Transverse colon (tissue), 4 donors: Measurements from ENCODE around the gene KRTAP9-3. TPM values are rescaled to one million over a fixed set of nuclear protein-coding genes. Genes with fewer than 3 reads are reported as not detected.
"Not testable (repeated sequence)": the region's sequence is repeated elsewhere in the genome, so short reads cannot be mapped to it uniquely, and the experiment has no call there.

Experiments
- DNase-seq: peaks from one replicate; pipeline ENCODE4 v3.0.0-alpha.2; 2019
- H3K27ac ChIP-seq, 4 donors: fragments of 200-600 bp; sonication (generic); 2 replicates each; pipeline ENCODE4 v1.5.1; 2016 to 2018; ENCODE audit warnings: inconsistent platforms in 4 of 4
- H3K27me3 ChIP-seq: fragments of 200-600 bp; sonication (generic); 2 replicates; pipeline ENCODE4 v1.5.1; 2017; ENCODE audit warnings: inconsistent platforms
- H3K36me3 ChIP-seq, 4 donors: fragments of 200-600 bp; sonication (generic); 2 replicates each; pipeline ENCODE4 v1.5.1; 2017 to 2019; ENCODE audit warnings: inconsistent platforms in 4 of 4
- H3K4me1 ChIP-seq, 4 donors: fragments of 200-600 bp; sonication (generic); 2 replicates each; pipeline ENCODE4 v1.5.1; 2017 to 2020; ENCODE audit warnings: inconsistent platforms in 4 of 4
- H3K4me3 ChIP-seq, 4 donors: fragments of 200-600 bp; sonication (generic); 1 replicate in 1 of 4; 2 replicates in 3 of 4; pipeline versions ENCODE4 v1.5.1 to v1.6.1; 2017 to 2019; ENCODE audit warnings: inconsistent platforms in 4 of 4
- H3K9me3 ChIP-seq, 2 donors: fragments of 200-600 bp; sonication (generic); 2 replicates each; pipeline ENCODE4 v1.5.1; 2017 to 2019; ENCODE audit warnings: inconsistent platforms in 2 of 2
- CTCF ChIP-seq, 5 experiments: fragments of 200-600 bp in 3 of 5; fragments of 450-650 bp in 2 of 5; sonication (generic) in 3 of 5; IDR thresholded peaks; 1 replicate in 2 of 5; 2 replicates in 3 of 5; pipeline ENCODE4 v1.5.1; 2016 to 2017; ENCODE audit warnings: antibody characterized with exemption in 5 of 5, inconsistent platforms in 3 of 5, mild to moderate bottlenecking in 2 of 5, moderate library complexity in 1 of 5
- EP300 ChIP-seq: sonication (generic); formaldehyde crosslinking; IDR thresholded peaks from one replicate; pipeline ENCODE4 v1.6.1; 2017; ENCODE audit warnings: antibody characterized with exemption, low read depth
- POLR2A ChIP-seq: fragments of 450-650 bp; IDR thresholded peaks from one replicate; pipeline ENCODE4 v1.6.1; 2016; ENCODE audit warnings: antibody characterized with exemption, mild to moderate bottlenecking, moderate library complexity
- POLR2AphosphoS5 ChIP-seq, 3 donors: sonication (generic); formaldehyde crosslinking; IDR thresholded peaks; one replicate each; pipeline ENCODE4 v1.6.1; 2016; ENCODE audit warnings: antibody characterized with exemption in 3 of 3
- WGBS, 2 donors: methylation state at CpG; one replicate each; pipeline ENCODE4 v1.1.5; 2018; ENCODE audit warnings: low coverage in 1 of 2; 5-methylcytosine and 5-hydroxymethylcytosine counted together
- in situ Hi-C, 4 donors: fragments of 200-750 bp; cut with MboI; loops; one replicate each; pipeline versions ENCODE4 v1.15.0 to v1.15.1; 2017; ENCODE audit warnings: low sequenced_read_pairs in 3 of 4, low pct_ligation_motif_present in 1 of 4, low pct_unique_long_range_greater_than_20kb in 1 of 4
- intact Hi-C: fragments of 100-400 bp; cut with DNase I; formaldehyde crosslinking; loops from one replicate; pipeline ENCODE4 v1.15.1; 2023; ENCODE audit warnings: low total_unique reads
- total RNA-seq, 4 donors: library from RNA; depleted of rRNA; stranded (reverse); fragments of >200 nt; gene quantifications; one replicate each; pipeline ENCODE4 v1.1.0, GENCODE V29; 2016

Gene KRTAP9-3
- total RNA-seq, 4 donors from 2014 or later = not detected

DNA sequence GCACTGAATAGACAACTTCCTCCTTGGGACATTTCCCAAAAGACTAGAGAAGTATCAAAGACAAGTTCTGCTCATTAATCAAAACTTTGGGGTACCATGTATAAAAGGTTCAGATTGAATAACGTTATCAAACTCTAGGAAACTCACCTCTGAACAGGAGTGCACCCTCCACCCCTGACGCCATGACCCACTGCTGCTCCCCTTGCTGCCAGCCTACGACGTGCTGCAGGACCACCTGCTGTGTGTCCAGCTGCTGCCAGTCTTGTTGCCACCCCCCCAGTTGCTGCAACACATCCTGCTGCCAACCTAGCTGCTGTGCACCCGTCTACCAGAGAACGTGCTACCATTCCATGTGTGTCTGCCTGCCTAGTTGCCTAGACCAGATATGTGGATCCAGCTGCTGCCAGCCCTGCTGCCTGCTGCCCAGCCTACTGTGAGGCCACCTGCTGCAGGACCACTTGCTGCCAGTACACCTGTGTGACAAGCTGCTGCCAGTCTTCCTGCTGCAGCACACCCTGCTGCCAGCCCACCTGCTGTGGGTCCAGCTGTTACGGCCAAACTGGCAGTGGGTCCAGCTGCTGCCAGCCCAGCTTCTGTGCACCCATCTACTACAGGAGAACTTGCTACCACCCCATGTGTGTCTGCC lies 19.6 kb upstream of the KRTAP9-3 start:
- no peaks in the 10 kb centered on the region for H3K36me3 ChIP-seq
- H3K27ac ChIP-seq = peak overlapping the region in 1 of 4 donors; percentile 2
- no peak for DNase-seq
- TF ChIP-seq POLR2A (no peak), EP300 (no peak), CTCF (IDR thresholded peaks at IDR 0.05) (no peak), POLR2AphosphoS5 (IDR thresholded peaks at IDR 0.05) (peak in 2 of 3 donors; percentile 67 to 74)
- WGBS, 2 donors = 71 to 76% methylated on average over 4 to 7 of the region's 7 CpGs
- H3K4me1 ChIP-seq = no peaks in the 10 kb centered on the region
- no peaks in the 10 kb centered on the region for H3K9me3 ChIP-seq
- in situ Hi-C loops (no loop called here), intact Hi-C loops (no loop called here)
- H3K27me3 ChIP-seq = peaks cover 12% of the 10 kb centered on the region
- no peak overlapping the region for H3K4me3 ChIP-seq

- WGBS, 2 donors = 64 to 100% methylated on average over 1 of the region's 1 CpG
- in situ Hi-C loops = no loop called here
- no peak overlapping the region for H3K4me3 ChIP-seq
- H3K36me3 ChIP-seq = no peaks in the 10 kb centered on the region
- no peak overlapping the region for H3K27ac ChIP-seq
- H3K27me3 ChIP-seq = peaks cover 8% of the 10 kb centered on the region
- no peak for DNase-seq
- TF ChIP-seq CTCF (IDR thresholded peaks at IDR 0.05) (no peak), POLR2AphosphoS5 (IDR thresholded peaks at IDR 0.05) (no peak), POLR2A (no peak), EP300 (no peak)
- H3K4me1 ChIP-seq = no peaks in the 10 kb centered on the region
- intact Hi-C loops = no loop called here
- H3K9me3 ChIP-seq = no peaks in the 10 kb centered on the region
Measured at GRCh38 chr17:41215681-41216080, 16.6 kb upstream of the KRTAP9-3 start.

DNA sequence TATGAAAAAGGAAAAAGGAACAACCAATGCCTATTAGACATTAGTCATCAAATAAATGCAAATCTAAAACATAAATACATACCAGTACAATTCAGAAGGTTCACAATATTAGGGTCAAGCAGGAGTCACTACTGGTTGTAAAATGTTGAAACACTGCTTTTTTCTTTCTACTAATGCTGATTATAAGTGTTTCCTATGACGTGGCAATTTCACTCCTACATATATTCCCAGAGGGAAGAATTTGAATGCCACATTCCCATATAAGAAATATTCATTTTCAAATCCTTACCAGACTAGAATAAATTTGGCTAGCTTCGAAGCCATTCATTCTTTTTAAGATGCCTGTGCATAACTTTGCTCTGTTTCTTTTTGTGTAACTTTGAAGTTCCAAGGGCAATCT lies 8.4 kb upstream of the KRTAP9-3 start:
- no peak for TF ChIP-seq EP300
- no peak for TF ChIP-seq CTCF (IDR thresholded peaks at IDR 0.05)
- no peak for TF ChIP-seq POLR2A
- TF ChIP-seq POLR2AphosphoS5 (IDR thresholded peaks at IDR 0.05) = no peak
- intact Hi-C loops = no loop called here
- Histone ChIP-seq H3K36me3 (no peaks in the 10 kb centered on the region), H3K27ac (no peak overlapping the region), H3K27me3 (peaks cover 7% of the 10 kb centered on the region), H3K4me3 (no peak overlapping the region), H3K9me3 (no peaks in the 10 kb centered on the region), H3K4me1 (no peaks in the 10 kb centered on the region)
- in situ Hi-C loops = no loop called here
- WGBS, 2 donors = 43 to 66% methylated on average over 2 of the region's 2 CpGs
- no peak for DNase-seq

DNA sequence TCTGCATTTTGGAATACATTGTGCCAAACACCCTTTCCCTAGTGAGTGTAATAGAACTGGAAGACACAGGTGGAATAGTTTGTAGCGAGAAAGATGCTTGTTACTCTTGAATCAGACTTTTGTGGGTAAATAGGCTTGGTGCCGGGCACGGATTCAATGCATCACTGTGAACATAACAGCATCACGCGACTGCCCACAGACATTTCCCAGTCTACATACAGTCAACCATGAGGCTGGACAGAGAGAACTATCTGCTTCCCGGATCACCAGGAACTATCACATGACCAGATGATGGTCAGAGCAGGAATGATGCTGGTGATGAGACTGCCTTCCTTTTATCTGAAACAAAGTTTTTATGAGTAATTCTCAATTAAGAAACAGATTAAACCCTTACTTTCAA lies 6.2 kb upstream of the KRTAP9-3 start:
- Histone ChIP-seq H3K27me3 (peaks cover 7% of the 10 kb centered on the region), H3K9me3 (no peaks in the 10 kb centered on the region), H3K4me1 (no peaks in the 10 kb centered on the region), H3K4me3 (no peak overlapping the region), H3K27ac (no peak overlapping the region), H3K36me3 (no peaks in the 10 kb centered on the region)
- TF ChIP-seq POLR2AphosphoS5 (IDR thresholded peaks at IDR 0.05) (no peak), POLR2A (no peak), CTCF (IDR thresholded peaks at IDR 0.05) (no peak), EP300 (no peak)
- WGBS, 2 donors = 83 to 100% methylated on average over 3 to 6 of the region's 6 CpGs
- DNase-seq = no peak
- in situ Hi-C loops = no loop called here
- intact Hi-C loops = no loop called here

DNA sequence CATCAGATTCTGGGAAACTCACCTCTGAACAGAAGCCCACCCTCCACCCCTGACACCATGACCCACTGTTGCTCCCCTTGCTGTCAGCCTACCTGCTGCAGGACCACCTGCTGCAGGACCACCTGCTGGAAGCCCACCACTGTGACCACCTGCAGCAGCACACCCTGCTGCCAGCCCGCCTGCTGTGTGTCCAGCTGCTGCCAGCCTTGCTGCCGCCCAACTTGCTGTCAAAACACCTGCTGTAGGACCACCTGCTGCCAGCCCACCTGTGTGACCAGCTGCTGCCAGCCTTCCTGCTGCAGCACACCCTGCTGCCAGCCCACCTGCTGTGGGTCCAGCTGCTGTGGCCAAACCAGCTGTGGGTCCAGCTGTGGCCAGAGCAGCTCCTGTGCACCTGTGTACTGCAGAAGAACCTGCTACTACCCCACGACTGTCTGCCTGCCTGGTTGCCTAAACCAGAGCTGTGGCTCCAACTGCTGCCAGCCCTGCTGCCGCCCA lies 5.6 kb upstream of the KRTAP9-3 start, which contains the start of gene KRTAP9-2:
Gene KRTAP9-2, plus strand, starts transcription at position 51 of the 498 bp plus-strand sequence. Its CDS starts 7 bp downstream, at position 58.
- in situ Hi-C loops, H3K27me3 ChIP-seq, H3K4me3 ChIP-seq, H3K9me3 ChIP-seq, H3K36me3 ChIP-seq, H3K27ac ChIP-seq, H3K4me1 ChIP-seq, DNase-seq, intact Hi-C loops: not testable (repeated sequence)
- WGBS, 2 donors = 52% methylated on average over 3 of the region's 4 CpGs; no CpG with 5 or more reads in 1 of the 2 donors
